Endometrium (tissue), 2 donors: ENCODE results near the gene RNF114.

ENCODE experiments used
- FAIRE-seq: peaks from 2 replicates; lab custom pipeline; 2012; peaks lifted over from hg19 to GRCh38; lab: Jason Lieb, UNC
- donor health status: control.
- donor health status: control.

Gene RNF114

DNA sequence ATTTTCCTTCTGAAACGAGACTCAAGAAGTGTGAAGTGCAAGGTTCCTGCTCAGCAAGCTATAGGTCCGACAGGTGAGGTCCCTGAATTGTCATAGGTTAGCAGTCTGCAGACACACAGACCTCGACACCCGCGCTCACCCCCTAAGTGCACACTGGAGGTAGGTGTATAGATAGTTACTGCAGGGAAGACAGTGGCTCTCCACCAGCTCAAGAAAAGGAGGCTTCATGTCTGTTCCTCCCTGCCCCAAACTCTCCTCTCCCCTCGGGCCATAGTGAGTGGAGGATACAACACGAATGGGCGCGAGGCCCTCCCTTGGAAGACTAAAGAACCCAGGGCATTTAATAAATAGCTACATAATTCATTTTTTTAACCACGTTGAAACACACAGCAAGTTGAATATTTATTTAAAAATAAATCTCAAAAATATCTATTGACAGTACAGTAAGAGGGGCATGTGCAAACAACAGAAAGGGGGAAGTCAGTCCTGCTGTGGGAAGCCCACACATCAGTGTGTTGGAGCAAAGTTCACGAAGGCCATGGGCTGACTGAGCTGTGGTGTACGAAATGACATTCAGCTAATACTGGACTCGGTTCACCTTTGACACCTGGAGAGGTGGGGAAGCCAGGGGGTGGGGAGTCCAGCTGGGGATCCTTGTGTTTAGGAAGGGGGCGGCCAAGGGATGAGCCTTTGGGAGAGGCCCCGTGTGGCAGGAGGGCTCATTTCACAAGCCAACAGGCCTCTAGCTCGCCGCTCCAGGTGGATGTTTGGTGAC is 31.6 kb upstream of the RNF114 start:
- no peak for FAIRE-seq

DNA sequence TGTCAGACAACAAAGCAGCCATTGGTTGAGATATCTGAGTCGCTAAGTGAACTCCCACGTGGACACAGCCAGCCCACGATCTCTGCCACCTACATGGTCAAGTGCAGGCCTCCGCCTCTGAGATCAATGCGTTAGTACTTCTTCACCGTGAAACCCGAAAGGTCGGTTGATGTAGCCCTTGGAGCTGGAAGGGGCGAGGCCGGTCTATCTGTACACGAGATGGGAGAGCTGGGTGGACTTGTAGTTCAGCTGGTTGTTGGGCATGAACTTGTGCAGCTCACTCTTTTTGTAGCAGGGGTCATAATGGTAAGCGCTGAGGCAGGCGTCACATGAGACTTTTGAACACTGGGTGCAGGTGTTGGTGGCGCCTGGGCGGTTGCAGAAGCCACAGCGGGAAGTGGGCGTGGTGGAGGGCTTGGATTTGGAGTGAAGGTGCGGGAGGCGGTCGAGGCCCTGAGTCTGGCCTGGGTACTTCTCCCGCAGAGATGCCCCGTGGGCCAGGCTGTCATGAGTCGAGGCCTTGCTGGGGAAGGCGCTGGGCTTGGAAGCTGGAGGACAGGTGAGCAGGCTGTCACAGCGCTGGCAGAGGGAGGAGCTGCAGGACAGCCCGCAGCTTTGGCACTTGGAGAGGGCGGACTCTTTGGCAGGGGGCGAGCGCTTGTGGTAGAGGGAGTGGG is 30.6 kb upstream of the RNF114 start:
- no peak for FAIRE-seq

DNA sequence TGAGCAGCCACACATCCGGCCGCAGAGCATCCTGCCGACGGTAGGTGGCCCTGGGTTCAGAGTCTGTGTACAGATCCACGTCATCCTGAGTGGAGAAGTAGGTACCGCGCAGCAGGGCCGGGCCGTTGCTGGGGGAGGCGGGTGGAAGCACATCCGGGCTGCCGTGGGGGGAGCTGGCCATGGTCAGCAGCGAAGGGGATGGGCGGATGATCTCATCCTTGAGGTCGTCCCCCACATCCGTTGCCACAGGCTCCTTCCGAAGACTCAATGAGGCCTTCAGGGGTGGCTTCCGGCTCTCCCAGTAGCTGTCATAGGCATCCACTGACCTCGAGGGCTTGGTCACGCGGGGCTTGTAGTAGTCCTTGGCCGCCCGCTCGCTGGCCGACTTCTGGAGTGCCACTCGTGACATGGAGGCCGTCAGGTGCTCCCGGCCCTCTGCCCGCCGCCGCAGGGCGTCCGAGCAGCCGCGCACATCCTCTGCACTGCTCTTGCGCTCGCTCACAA is 30.0 kb upstream of the RNF114 start:
- no peak for FAIRE-seq

DNA sequence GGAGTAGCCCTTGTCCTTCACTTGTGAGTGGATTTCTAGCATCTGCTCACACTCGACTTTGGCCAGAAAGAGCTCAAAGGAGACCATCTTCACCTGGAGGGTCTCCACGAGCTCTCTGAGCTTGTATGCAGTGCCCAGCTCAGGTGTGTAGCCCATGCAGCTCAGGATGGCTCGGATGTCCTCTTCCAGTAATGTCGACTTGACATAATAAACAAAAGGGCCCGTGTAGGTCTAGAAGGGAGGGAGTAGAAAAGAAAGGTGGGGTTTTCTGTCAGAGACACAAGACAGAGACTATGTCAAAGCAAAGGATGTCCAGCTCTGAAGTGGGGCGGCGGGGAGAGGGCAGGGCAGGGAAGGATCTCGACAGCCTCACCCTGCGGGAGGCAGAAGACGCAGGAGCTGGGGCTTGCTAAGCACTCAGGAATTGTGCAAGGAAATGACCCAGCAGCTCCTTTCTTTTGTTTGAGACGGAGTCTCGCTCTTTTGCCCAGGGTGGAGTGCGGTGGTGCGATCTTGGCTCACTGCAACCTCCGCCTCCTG is 29.5 kb upstream of the RNF114 start:
- no peak for FAIRE-seq

DNA sequence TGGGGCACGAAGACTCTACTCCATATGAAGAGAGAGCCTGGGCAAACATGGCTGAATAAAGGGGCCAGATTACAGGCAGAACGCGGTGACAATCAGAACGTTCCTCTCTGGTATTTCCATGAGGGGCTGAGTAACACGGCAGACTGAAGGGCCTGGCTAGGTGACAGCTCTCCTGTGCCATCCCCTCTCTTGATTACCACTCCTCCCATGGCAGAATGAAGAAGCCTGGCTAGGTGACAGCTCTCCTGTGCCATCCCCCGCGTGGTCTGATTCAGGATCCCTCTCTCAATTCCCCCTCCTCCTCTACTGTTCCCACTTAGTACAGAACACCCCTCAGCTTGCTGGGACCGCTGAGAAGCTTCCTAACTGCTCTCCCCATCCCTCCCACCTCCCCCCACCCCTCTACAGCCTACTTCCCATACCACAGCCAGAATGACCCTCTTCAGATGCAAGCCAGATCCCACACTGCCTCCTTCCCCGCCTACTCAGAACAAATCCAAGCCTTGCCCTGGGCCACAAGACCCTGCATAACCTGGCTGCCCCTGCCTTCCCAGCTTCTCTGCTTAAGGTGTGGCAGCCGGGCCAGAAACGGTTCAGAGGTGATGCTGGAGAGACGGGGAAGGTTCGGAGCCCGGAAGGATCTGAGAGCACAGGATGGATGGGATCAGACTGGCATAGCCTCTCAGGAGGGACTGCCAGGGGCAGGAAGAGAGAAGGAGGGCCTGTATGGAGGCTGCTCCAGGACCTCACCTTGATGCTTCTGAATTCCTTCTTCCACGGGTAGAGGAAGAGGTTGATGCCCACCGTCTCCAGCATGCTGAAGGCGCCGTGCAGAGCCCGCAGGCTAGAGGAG is 28.6 kb upstream of the RNF114 start:
- FAIRE-seq = no peak

DNA sequence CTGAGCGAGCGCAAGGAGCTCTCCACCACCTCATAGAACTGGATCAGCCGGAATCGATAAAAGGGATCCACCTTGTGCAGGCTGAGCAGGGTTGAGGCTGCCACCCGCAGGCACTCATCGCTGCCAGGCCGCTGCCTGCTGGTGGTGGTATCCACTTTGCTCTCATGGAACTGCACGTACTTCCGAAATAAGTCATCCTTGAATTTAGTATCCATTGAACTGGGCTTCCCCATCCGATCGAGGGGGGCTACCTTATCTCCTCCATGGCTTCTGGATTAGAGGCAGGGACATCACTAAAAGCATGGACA is 28.0 kb upstream of the RNF114 start:
- FAIRE-seq = no peak

DNA sequence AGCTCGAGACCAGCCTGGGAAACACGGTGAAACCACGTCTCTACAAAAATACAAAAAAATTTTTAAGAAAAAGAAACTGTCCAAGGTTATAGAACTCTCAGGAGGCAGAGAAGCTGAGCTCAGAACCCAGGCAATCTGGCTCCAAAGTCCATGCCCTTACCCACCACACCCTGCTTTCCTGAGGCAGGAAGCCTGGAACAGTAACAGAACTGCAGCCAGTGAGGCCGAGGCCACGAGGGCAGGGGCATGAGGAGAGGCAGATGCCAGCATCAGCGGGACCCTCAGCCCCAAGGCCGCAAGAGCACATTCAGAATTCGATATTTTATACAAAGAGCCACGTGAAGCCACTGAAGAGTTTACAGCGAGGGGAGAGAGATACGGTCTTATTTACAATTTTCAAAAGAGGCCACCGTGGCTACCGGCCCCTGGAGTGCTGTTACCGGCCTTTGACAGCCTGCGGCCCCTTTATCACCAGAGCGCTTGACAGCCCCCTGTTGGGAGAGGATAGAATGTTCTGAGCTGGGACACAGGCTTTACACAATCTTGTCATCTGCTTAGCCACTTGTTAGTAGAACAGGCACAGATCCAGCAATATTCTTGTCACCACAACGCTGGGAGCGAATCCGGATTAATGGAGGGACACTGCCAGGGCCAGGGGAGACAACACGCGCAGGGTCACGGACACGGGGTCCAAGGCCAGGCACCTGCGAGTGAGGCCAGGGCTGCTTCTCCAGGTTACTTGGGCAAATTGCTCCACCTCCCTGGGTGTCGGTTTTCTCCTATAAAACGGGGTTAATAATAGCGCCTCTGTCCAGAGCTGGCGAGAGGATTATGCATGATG is 26.5 kb upstream of the RNF114 start:
- FAIRE-seq = no peak

DNA sequence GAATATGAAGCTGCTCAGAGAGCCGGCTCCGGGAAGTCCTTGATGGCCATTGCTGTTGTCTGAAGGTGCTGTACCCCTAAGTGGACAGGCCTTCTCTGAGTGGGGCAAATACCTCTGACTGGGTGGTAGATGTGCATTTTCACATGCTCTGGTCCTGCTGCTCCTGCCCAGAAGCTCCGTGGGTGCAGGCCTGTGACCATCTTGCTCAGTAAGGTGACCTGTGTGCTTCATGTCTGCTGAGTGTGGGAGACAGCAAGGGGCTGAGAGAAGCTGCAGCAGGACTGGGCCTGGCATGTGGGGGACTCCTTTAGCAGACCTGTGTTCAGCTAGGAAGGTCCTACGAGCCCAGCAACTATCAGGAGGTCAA is 25.9 kb upstream of the RNF114 start:
- FAIRE-seq = no peak

DNA sequence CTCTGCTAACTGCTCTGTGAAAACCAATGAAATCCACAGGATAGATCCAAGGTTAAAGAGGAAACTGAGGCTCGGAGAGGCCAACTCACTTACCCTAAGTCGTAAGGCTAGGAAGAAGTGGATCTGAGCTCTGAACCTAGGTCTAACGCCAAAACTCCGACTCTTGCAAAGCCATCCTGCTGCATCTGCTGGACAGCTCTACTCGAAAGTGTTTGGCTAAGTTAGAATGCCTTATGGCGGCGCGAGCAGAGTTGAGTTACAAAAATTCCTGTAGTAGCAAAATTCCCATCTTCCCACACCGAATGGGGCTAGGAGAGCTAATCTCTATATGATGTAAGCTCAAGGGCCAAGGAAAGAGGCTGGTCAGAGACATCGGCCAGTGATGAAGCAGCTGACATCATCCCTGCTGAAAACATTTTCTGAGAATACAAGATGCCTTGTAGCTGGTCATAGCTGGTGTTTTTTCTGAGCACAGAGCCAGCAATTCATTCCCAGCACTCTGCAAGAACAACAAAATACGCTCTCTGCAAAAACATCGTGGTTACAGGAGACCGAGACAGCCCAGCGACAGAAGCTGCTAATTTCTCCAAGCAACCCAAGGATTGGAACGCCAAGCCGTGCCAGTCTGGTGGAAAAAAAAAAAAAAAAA is 22.7 kb upstream of the RNF114 start:
- FAIRE-seq = no peak

DNA sequence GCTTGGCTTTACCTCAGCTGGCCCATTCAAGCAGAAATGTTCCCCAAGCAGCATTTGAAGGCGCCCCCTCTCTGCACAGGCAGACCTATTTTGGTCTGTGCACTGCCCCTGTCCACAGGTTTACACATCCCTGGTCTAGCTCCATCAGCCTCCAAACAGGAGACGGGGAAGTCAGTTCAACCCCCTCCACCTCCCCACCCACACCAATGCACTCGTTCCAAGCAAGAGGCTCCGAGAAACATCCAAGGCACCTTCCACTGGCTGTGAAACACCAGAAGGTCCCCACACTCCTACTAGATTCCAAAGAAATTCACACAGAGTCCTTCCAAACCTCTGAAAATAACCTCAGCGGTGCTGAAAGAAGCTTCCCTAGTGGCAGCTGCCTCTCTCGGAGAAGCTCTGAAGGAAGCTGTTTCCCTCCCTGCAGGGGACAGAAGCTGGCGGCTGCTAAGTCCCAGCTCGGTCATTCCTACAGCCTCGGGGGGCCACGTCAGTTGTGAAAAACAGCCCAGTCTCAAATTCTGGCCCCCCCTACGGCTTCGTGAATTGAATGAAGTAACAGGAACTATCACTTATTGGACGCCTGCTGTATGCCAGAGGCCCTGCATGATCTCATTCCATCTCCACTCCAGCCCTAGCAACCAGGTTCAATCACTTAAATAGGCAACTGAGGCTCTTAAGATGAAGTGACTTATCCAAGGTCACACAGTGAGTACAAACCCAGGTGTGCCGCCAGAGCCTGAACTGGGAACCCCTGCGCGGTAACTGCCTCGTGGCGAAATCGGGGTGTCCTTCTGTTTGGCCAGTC is 21.7 kb upstream of the RNF114 start:
- FAIRE-seq = no peak

DNA sequence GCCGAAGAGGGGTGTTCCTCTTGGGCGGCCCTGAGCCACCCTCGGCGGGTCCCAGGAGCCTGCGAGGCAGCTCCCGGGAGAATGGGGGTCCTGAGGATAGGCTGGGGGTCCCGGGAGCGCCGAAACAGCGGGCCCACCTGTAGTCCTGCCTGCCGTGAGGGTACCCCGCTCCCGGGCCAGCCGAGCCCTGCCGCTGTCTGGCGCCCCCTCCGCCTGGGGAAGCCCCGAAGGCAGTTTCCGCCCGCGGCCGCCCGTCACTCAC is 21.1 kb upstream of the RNF114 start:
- FAIRE-seq = no peak

DNA sequence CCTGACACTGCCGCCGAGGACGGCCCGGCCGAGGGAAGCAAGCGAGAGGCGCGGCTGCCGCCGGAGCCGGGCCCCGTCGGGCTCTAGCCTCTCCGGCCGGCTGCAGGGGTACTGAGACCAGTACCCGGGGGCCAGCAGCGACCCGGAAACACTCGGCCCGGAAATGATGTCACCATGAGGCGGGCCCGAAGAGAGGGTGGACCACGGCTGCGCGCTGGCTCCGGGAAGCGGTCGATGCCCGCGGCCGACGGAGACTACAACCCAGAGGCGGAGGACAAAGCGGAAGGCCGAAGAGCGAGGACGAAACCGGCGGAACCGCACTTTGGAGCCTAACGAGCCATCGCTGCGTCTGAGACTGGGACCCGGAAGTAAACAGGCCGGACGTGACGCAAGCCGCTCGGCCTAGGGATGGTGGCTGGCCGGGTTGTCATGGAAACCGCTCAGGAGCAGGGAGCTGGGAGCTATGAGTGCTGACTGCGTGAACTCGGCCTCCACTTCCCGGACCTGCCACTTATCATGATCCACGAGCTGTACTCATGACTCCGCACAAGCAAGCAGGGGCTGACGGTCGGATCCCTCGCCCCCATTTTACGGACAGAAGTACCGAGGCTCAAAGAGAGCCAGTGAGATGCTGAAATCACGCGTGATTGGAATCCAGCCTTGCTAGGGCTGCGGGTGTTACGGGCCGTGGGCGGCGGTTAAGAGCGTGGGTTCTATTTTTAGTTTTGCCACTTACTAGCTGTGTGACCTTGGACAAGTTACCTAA is 20.6 kb upstream of the RNF114 start, which contains the start of gene SPATA2:
Gene SPATA2, minus strand, starts transcription at position 150 of the 766 bp plus-strand sequence. CDS start 7,039 bp downstream, outside the sequence.
- no peak for FAIRE-seq

DNA sequence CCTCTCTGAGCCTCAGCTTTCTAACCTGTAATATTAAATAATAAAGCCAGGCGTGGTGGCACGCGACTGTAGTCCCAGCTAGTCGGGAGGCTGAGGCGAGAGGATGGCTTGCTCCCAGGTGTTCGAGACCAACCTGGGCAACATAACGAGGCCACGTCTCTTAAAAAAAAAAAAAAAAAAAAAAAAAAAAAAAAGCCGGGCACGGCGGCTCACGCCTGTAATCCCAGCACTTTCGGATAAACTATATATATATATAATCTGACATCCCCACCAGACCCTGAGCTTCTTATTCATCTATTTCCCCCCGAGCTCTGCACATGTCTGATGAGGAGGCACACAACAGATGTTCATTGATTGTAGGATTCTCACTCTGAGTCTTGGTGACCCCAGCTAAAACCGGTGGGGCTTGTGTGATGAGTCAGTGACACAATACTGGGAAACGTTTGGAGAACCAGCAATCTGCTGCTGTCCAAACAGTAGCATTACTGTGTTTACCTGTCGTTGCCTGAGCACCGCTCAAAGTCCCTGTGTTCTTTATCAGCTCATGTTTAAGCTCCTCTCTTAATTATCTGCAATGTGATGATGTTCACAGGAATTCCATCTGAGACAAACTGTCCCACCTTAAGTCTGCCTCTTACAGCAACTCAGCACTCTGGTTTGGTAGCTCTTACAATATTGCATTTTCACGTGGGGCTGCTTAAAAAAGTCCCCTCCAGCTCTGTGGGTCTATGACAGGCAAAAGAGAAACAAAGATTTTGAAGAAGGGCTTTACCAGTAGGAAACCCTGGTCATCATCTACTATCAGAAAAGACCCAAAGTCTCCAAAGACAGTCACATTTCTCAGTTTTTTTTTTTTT is 19.8 kb upstream of the RNF114 start:
- no peak for FAIRE-seq

DNA sequence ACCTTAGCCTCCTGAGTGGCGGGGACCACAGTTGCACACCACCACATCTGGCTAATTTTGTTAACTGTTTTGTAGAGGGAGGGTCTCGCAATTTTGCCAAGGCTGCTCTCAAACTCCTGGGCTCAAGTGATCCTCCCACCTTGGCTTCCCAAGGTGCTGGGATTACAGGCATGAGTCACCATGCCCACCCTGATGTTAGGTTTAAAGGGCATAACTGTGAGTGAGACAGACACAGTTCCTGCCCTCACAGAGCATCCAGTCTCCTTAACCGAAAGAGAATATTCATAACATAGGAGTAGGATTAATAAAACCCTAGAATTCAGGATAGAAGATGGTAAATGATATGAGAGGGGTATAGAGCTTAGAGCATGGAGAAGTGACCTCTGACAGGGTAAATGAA is 17.8 kb upstream of the RNF114 start:
- no peak for FAIRE-seq

DNA sequence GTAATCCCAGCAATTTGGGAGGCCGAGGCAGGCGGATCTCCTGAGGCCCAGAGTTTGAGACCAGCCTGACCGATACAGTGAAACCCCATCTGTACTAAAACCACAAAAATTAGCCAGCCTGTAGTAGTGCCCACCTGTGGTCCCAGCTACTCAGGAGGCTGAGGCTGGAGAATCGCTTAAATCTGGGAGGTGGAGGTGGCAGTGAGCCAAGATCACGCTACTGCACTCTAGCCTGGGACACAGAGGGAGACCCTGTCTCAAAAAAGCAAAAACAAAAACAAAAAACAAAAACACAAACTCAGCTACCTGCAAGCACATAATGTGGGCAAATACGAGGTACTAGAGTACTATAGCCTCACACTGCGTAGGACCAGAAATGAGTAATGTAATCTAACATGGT is 17.2 kb upstream of the RNF114 start:
- FAIRE-seq = no peak

DNA sequence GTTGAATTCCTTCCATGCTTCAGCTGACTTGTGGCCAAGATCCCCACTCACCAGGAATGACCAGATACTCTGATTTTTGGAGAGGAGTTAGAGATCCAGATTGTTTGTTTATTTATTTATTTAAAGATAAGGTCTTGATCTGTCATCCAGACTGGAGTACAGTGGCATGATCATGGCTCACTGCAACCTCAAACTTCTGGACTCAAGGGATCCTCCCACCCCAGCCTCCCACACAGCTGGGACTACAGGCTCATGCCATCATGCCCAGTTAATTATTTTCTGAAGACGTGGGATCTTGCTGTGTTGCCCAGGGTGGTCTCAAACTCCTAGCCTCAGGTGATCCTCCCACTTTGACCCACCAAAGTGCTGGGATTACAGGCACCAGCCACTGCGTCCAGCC is 16.7 kb upstream of the RNF114 start:
- no peak for FAIRE-seq

DNA sequence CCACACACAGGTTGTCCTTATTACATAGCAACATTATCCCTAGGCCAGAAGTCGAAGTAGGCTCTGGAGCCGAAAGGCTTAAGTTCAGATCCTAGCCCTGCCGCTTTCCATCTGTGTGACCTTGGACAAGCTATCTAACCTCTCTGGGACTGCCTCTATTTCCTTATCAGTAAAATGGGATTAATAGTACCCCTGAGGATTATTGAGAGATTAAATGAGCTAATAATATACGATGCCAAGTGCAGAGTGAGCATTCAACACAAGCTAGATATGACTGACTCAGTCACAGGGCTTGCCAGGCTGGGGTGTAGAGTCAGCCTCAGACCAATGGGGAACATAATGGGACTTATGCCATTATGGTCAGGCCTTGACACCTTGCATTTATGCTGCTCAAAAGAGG is 11.9 kb upstream of the RNF114 start:
- FAIRE-seq = no peak

DNA sequence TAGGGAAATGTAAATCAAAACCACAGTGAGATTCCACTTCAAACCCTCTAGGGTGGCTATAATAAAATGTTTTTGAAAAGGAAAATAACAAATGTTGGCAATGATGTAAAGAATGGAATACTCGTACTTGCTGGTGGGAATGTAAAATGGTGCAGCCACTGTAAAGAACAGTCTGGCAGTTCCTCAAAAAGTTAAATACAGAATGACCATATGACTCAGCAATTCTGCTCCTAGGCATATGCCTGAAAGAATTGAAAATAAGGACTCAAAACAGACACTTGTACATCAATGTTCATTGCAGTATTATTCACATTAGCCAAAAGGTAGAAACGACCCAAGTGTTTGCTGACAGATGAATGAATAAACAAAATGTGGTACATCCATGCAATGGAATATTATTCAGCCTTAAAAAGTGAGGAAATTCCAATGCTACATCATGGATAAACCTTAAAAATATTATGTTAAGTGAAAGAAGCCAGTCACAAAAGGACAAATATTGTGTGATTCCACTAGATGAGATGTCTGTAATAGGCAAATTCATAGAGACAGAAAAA is 10.2 kb upstream of the RNF114 start:
- FAIRE-seq = no peak
